HG03095 (cell line): ENCODE data around the gene SLC19A1.

Source experiments
- ATAC-seq: cut with Tn5 transposase; IDR thresholded peaks from one replicate; pipeline ENCODE4 v1.9.1; 2021; ENCODE audit warnings: moderate library complexity; ENCODE audit not compliant: unreplicated experiment

SLC19A1 gene

DNA sequence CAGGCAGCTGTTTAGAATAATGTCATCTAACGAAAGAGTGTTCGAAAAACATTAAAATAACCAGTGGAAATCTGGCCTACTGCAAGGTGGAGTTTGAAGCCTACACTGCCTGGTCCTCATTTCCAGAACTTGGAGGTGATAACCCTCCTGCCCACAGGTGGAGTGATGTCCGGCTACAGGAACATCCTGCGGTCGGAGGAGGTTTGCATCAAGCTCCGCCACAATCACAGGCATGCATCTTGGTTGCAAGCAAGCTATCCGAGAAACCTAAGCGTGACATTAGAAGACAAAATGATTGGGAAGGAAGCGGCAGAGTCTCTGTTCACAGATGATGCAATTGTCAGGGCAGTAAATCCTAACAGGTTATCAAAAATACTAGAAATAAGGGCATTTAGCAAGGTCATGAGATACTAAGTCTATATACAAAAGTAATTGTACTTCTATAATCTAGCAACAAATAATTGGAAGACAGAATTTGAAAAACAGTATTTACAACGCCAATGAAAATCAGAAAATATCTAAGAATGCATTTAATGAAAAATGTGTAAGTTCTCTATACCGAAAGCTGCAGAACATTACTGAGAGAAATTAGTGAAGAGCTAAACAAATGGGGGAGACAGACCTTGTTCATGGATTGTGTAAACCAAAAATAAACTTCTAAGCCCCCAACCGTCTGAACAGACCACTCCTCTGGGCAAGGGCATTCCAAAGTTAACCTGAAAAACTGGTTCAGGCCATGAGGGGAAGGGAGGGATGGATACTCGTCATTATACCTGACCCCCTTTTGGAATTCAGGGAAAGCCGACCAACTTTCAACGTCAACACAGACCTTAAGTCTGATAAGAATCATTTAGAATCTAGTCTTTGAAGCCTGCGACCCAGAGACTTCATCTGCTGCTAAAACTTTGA is 4.7 kb upstream of the SLC19A1 start:
- ATAC-seq: no peak

DNA sequence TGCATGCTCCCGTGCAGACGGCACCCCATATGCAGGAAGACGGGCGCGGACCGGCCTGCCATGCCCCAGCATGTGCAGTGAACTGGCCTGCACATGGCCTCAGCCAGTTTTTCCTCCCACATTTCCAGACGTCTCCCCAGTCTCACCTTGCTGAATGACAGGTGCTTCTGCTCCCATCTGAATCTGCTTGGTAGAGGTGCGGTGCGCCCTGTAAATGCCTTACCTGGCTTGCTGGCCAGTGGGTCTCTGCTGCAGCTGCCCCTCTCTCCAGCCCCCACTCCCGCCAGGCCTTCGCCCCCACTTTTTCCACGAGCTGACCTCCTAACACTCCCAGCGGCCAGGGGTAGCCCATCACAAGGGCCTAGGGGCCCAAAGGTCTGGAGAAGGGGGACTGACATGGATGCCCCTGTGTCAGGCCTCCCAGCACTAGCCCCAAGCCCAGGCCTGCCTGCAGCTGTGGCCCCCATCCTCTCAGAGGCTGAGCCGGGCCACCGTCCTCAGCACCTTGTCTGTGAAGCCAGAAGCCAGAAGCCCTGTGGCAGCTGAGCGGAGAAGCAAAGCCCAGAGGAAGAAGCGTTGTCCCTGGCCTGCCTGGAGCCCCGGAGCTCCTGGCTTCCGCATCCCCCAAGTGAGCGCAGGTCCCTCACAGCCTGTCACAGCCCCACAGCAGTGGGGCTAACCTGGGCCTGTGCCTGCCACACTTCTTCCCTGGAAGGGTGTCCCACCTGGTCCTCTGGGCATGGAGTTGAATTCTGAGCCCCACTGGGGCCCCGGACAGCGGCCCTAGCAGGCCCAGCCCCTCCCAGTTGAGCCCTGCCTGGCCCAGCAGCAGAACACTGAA is 3.7 kb upstream of the SLC19A1 start:
- ATAC-seq: no peak

DNA sequence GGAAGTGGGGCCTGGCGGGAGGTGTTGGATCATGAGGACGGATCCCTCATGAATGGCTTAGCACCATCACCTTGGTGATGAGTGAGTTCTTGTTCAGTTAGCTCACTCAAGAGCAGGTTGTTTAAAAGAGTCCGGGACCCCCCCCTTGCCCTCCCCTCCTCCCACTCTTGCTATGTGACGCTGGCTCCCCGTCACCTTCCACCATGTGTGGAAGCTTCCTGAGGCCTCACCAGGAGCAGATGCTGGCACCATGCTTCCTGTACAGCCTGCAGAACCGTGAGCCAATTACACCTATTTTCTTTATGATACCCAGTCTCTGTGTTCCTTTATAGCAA is 3.0 kb upstream of the SLC19A1 start:
- ATAC-seq: no peak

GRCh38 chr21:45544449-45545235 is 2.4 kb upstream of the SLC19A1 start:
- no peak for ATAC-seq

DNA sequence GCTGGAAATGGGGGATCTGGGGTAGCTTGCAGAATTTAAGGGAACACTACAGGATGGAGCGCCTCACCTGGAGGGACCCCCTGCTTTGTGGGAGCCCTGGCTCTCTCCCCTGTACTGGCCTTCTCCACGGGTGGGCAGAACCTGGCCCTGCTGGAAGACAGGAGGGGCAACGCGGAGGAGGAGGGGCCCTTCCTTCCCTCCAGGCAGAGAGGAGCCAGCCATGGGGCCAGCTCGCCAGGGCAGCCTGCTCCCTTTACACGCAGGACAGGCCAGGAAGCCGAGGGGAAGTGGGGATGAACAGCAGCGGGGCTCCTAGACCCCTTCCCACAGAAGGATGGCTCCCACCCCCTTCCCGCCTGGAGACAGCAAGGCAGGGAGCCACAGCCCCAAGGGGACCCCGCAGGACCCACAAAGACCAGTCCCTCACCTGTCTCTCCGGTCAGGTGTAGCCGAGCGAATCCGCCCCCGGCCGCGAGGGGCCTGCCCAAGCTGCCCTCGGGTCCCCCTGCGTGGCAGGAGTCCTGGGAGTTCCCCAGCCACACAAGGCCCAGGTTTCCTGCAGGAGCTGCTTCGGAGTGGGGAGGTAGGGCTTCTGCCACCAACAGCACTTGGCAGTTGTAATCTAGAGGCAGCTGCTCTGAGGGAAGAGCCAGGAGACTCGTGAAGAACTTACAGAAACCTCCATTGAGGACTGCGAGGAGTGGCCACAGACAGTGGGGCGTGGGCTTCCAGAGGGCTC is 1.6 kb upstream of the SLC19A1 start:
- no peak for ATAC-seq

DNA sequence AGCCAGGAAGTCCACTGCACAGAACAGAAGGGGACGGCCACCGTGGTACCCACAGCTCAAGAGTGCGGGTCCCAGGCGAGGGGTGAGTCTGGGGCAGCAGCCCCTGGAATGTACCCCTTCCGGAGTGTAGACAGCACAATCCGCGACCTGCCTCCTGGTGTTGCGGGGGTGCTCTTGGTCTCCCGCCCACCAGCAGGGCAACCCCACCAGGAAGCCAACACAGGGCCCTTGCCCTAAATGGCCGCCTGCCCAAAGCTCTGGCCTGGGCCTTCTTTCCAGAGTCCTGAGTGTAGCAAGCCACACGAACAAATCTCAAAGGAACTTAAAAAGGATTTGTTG is 1.1 kb upstream of the SLC19A1 start:
- ATAC-seq: no peak

- no peak for ATAC-seq
Measured at GRCh38 chr21:45542667-45543370, 579 bp upstream of the SLC19A1 start.

- ATAC-seq: peak; percentile 52
Measured at GRCh38 chr21:45541221-45542039, 810 bp downstream of the SLC19A1 start.

DNA sequence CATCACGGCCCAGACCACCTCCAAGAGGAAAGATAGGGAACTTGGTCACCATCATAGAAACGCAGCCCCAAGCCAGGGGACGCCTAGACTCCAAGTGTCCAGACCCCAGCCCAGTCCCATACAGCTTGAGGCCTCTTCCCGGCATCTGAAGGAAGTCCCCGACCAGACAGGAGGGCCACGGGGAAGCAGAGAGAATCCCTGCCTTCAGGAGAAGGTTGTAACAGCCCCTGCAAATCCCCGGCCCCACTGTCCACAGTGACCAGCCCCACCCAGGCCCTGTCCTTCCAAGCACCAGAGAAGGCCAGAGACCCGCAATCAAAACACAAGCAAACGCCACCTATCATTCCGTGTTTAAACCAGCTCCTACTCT is 1.7 kb downstream of the SLC19A1 start:
- no peak for ATAC-seq

- ATAC-seq: no peak
Measured at GRCh38 chr21:45539796-45540600, 2.2 kb downstream of the SLC19A1 start.

GRCh38 chr21:45539046-45539795 is 3.0 kb downstream of the SLC19A1 start:
- no peak for ATAC-seq

DNA sequence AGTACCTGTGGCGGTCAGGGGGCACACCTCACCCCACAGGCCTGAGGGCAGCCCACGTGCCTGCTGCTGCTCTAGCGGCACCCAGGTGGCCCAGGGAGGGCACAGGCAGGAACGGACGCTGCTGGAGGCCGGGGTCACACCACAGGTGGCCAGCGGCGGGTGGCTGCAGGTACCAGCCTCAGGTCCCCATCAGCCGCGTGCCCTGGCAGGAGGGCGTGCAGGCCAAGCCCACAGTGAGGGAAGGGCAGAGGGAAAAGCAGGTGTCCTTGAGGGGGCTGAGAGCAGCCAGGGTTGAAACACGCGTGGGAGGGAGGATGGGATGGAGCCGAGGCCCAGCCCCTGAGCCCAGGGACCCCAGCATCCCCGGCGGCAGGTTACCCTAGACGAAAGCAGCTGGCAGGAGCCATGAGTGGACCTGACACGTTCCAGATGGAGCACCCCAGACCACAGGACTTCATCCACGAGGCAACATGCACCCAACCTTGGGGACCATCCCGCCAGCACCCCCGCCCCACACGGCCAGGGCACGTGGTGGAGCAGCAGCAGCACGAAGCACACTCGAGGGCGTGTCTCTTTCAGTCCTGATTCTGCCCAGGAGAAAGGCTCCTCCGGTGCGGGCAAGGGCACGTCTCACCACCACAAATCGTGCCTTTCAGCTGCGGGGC is 3.7 kb downstream of the SLC19A1 start:
- no peak for ATAC-seq

DNA sequence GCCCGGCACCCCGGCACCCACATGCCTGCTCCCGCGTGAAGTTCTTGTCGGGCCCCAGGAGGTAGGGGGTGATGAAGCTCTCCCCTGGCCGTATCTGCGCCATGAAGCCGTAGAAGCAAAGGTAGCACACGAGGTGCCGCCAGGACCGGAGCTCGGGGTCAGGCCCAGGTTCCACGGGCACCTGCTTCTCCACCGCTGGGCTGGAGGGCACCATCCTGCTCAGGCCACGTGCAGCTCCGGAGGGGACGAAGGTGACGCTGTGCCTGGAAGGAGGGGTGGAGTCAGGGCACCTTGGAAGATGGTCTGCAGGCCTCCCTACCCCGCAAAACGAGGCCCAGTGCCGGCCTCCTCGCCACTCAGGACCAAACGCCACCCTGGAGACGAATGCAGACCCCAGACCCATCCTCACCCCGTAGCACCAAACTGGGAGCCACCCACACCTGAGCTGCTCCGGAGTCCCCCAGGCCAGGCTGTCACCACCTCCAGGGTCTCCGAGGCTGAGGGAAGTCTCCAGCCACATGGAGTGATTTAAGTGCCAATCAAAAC is 4.4 kb downstream of the SLC19A1 start:
- no peak for ATAC-seq

GRCh38 chr21:45537111-45537745 is 5.0 kb downstream of the SLC19A1 start:
- ATAC-seq: no peak

- no peak for ATAC-seq
Measured at GRCh38 chr21:45536301-45537081, 5.7 kb downstream of the SLC19A1 start.
